ENCODE data around the gene AIMP2. TPM values are rescaled to one million over a fixed set of nuclear protein-coding genes. Genes with fewer than 3 reads are reported as not detected.

AIMP2 gene
- total and polyA plus RNA-seq, 2 of the 8 experiments (the other 6 are each of a cell fraction or from before 2014, with no cell fraction given), result 85.6 to 99.0 TPM

- Histone ChIP-seq H4K91ac (replicated peaks; ENCODE audit: insufficient read length, low read length) (no peak overlapping the region), H3K79me1 (ENCODE audit: low read depth, low read length) (no peaks in the 10 kb centered on the region), H2AK5ac (ENCODE audit: low read depth, low read length) (no peak overlapping the region), H3K23ac (ENCODE audit: insufficient read length) (no peak overlapping the region), H4K8ac (ENCODE audit: extremely low read depth, insufficient read depth, low read length) (no peak overlapping the region), H3K56ac (replicated peaks; ENCODE audit: insufficient read length, low read depth, low read length) (no peak overlapping the region), H3K9ac (replicated peaks in 1 of 4; ENCODE audit: extremely low read depth in 1 of 4, low read depth in 3 of 4, low read length in 3 of 4) (no peak overlapping the region), H3K18ac (ENCODE audit: extremely low read depth, low read length) (no peak overlapping the region), H2AFZ (ENCODE audit: low read length) (no peak overlapping the region), H3K27me3 (replicated peaks in 1 of 4; ENCODE audit: control insufficient read depth in 3 of 4, extremely low read depth in 1 of 4, insufficient read depth in 3 of 4, low read length in 3 of 4) (no peaks in the 10 kb centered on the region), H2BK15ac (ENCODE audit: low read length) (no peak overlapping the region), H4K20me1 (replicated peaks in 1 of 2; ENCODE audit: control insufficient read depth in 1 of 2, insufficient read depth in 2 of 2, low read length in 2 of 2) (peaks cover 7 to 13% of the 10 kb centered on the region in 2 experiments), H3K14ac (ENCODE audit: insufficient read length) (no peak overlapping the region), H3K4ac (replicated peaks; ENCODE audit: insufficient read length, low read depth, low read length) (no peak overlapping the region), H2BK12ac (ENCODE audit: low read depth, low read length) (no peak overlapping the region), H3K4me3 (ENCODE audit: extremely low read depth in 1 of 4, insufficient read depth in 2 of 4, low read depth in 3 of 4, low read length in 4 of 4) (no peak overlapping the region), H2BK120ac (replicated peaks; ENCODE audit: low read depth, low read length) (no peak overlapping the region), H3K9me3 (ENCODE audit: insufficient read depth in 2 of 2, low read depth in 1 of 2, low read length in 1 of 2) (no peaks in the 10 kb centered on the region), H2BK5ac (ENCODE audit: low read depth, low read length) (no peak overlapping the region), H3K79me2 (ENCODE audit: control insufficient read depth in 1 of 2, insufficient read depth in 2 of 2, low read length in 2 of 2) (peaks cover 0 to 3% of the 10 kb centered on the region in 2 experiments; a peak in 2 of 4 replicates), H3K27ac (ENCODE audit: low read depth, low read length) (no peak overlapping the region), H2BK20ac (ENCODE audit: low read length) (no peak overlapping the region), H4K5ac (ENCODE audit: insufficient read length, low read depth, low read length) (no peak overlapping the region), H3K4me1 (replicated peaks in 1 of 4; ENCODE audit: control insufficient read depth in 3 of 4, insufficient read depth in 4 of 4, low read length in 3 of 4) (no peaks in the 10 kb centered on the region), H3K23me2 (ENCODE audit: low read depth, low read length) (no peaks in the 10 kb centered on the region), H3K36me3 (ENCODE audit: control insufficient read depth in 2 of 4, insufficient read depth in 4 of 4, low read length in 3 of 4) (peaks cover 16 to 74% (median 46%) of the 10 kb centered on the region in 4 experiments), H3K4me2 (ENCODE audit: insufficient read depth in 1 of 2, low read depth in 2 of 2, low read length in 2 of 2) (no peak overlapping the region)
- ChIA-PET CTCF (ENCODE audit: partially characterized antibody) (interaction anchor here (0.7 to 3.7 kb wide), 10 partner anchors 10 to 137 kb away, joined by 3 to 31 read pairs (median 5); no protein-coding TSS in a partner anchor), POLR2A (ENCODE audit: partially characterized antibody) (interaction anchor here (0.8 to 6.7 kb wide), 5 partner anchors 13 to 76 kb away, joined by 3 to 66 read pairs (median 5); partner anchors contain the start of genes AIMP2 and PMS2)
- DNase-seq (ENCODE audit: low read depth in 1 of 2, low spot score in 2 of 2) (no peak), FAIRE-seq (no peak)
- 92% methylated on average over 1 of the region's 1 CpG; no CpG with 5 or more reads in 1 of the 2 experiments for whole genome bisulfite sequencing, 2 experiments (ENCODE audit: extremely low coverage in 1 of 2, insufficient coverage in 1 of 2, insufficient read length in 1 of 2, insufficient replicate concordance in 2 of 2, low coverage in 1 of 2, low lambda C conversion rate in 2 of 2, missing lambda C conversion rate in 1 of 2)
- TF ChIP-seq KDM4A (IDR thresholded peaks at IDR 0.05; ENCODE audit: low read depth, low read length, severe bottlenecking), result no peak
- TF ChIP-seq SIRT6 (IDR thresholded peaks at IDR 0.05; ENCODE audit: low read length), result no peak
- TF ChIP-seq SIN3A (conservative IDR thresholded peaks at IDR 0.05 in 1 of 2, IDR thresholded peaks at IDR 0.05 in 1 of 2; ENCODE audit: low read depth in 1 of 2, low read length in 2 of 2), result no peak
Observed at GRCh38 chr7:6027806-6028365, 18.8 kb downstream of the AIMP2 start.

Data from H1 (cell line).